GOT3 (cell line): ENCODE measurements around the gene SLC25A17.
"Not testable (repeated sequence)": the region's sequence is repeated elsewhere in the genome, so short reads cannot be mapped to it uniquely, and the experiment has no call there.

Experiments
- DNase-seq: peaks from one replicate; lab custom pipeline; 2025; ENCODE audit warnings: mixed read lengths; lab: John Stamatoyannopoulos, UW

Gene SLC25A17

GRCh38 chr22:40753114-40753513 is 66.0 kb downstream of the SLC25A17 start:
- no peak for DNase-seq

- DNase-seq: no peak
Measured at GRCh38 chr22:40751250-40751649, 67.9 kb downstream of the SLC25A17 start.

- no peak for DNase-seq
Measured at GRCh38 chr22:40749829-40750228, 69.3 kb downstream of the SLC25A17 start.

GRCh38 chr22:40748388-40749355 is 70.5 kb downstream of the SLC25A17 start:
- no peak for DNase-seq

GRCh38 chr22:40747361-40747760 is 71.8 kb downstream of the SLC25A17 start:
- no peak for DNase-seq

- no peak for DNase-seq
Measured at GRCh38 chr22:40746428-40747220, 72.5 kb downstream of the SLC25A17 start.

- DNase-seq: no peak
Measured at GRCh38 chr22:40743768-40744167, 75.4 kb downstream of the SLC25A17 start.

- DNase-seq: no peak
Measured at GRCh38 chr22:40741116-40741515, 78.0 kb downstream of the SLC25A17 start.

- no peak for DNase-seq
Measured at GRCh38 chr22:40739721-40740120, 79.4 kb downstream of the SLC25A17 start.

- no peak for DNase-seq
Measured at GRCh38 chr22:40733919-40734318, 85.2 kb downstream of the SLC25A17 start.

- no peak for DNase-seq
Measured at GRCh38 chr22:40732999-40733292, 86.2 kb downstream of the SLC25A17 start.

- DNase-seq: no peak
Measured at GRCh38 chr22:40729284-40729683, 89.9 kb downstream of the SLC25A17 start.

GRCh38 chr22:40728731-40729189 is 90.4 kb downstream of the SLC25A17 start:
- no peak for DNase-seq

GRCh38 chr22:40727964-40728615 is 91.1 kb downstream of the SLC25A17 start:
- no peak for DNase-seq

GRCh38 chr22:40727070-40727963 is 91.8 kb downstream of the SLC25A17 start:
- no peak for DNase-seq

GRCh38 chr22:40726514-40726913 is 92.6 kb downstream of the SLC25A17 start:
- DNase-seq: no peak

- no peak for DNase-seq
Measured at GRCh38 chr22:40723396-40723933, 95.7 kb downstream of the SLC25A17 start.

GRCh38 chr22:40721266-40721665 is 97.9 kb downstream of the SLC25A17 start:
- no peak for DNase-seq

GRCh38 chr22:40720538-40721256 is 98.4 kb downstream of the SLC25A17 start:
- no peak for DNase-seq

GRCh38 chr22:40720156-40720537 is 99.0 kb downstream of the SLC25A17 start:
- not testable (repeated sequence) for DNase-seq
